IgD-negative memory B cell (primary cell): ENCODE data around the gene PSKH1. TPM values are rescaled to one million over a fixed set of nuclear protein-coding genes. Genes with fewer than 3 reads are reported as not detected.

Experiments used
- H3K27ac Mint-ChIP-seq, 3 donors: one replicate each; pipeline ENCODE4 v1.8.0; 2020 to 2022; ENCODE audit warnings: mild to moderate bottlenecking in 3 of 3, mixed read lengths in 3 of 3, moderate library complexity in 1 of 3
- H3K27me3 Mint-ChIP-seq: one replicate; pipeline ENCODE4 v1.8.0; 2021; ENCODE audit warnings: mixed read lengths
- H3K36me3 Mint-ChIP-seq: one replicate; pipeline ENCODE4 v1.8.0; 2020; ENCODE audit warnings: mild to moderate bottlenecking, mixed read lengths
- H3K4me1 Mint-ChIP-seq, 3 donors: one replicate each; pipeline ENCODE4 v1.8.0; 2020 to 2022; ENCODE audit warnings: mixed read lengths in 3 of 3, mild to moderate bottlenecking in 1 of 3
- H3K4me3 Mint-ChIP-seq, 4 donors: one replicate each; pipeline ENCODE4 v1.8.0; 2020 to 2022; ENCODE audit warnings: mild to moderate bottlenecking in 4 of 4, mixed read lengths in 4 of 4, moderate library complexity in 3 of 4
- H3K9me3 Mint-ChIP-seq, 3 donors: one replicate each; pipeline ENCODE4 v1.8.0; 2020 to 2021; ENCODE audit warnings: mixed read lengths in 3 of 3, mild to moderate bottlenecking in 1 of 3
- polyA plus RNA-seq: library from polyadenylated mRNA; unstranded; fragments of 300-500 nt; fragmentation: Illumina TruSeq; gene quantifications from one replicate; pipeline ENCODE4 v1.2.3, GENCODE V29; 2021

PSKH1 gene
- polyA plus RNA-seq, result 22.4 TPM

DNA sequence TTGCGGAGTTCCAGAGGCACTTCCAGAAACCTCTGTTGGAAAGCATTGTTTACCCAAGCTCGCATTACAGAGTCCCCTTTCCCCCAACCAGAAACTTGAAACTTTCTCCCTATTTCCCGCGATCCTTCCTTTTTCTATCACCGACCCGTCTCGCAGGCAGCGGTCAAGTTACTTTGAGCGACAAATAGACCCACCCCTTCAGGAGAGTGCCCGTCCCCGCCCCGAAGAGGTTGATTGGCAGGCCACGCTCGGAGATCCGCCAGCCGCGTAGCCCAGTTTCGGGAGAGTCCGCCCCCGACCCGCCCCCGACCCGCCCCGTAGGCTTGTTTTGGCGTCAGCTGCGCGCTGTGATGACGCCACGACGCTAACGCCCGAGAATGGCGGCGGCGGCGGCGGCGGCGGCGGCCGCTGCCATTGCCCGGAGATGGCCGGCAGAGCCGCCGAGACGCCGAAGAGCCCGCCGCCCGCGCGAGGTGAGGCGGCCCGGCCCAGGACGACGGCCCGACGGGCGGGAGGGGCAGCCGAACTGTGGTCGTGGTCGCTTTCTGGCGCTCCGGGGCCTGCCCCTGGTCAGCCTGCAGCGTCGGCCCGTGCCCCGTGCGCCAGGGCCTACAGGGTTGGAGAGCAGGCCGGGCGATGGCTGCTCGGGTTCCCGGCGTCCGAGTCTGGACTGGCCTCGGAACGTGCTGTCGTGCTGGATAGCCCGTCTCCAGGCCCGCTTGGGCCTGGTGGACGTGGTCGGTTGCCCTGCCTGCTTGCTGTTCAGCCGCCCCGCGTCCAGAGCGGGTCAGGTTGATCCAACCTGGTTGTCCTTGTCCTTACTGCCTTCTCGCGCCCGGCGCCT is at the start of gene PSKH1:
Gene PSKH1 (plus strand): TSS at position 356 of the 844 bp plus-strand sequence. CDS start 15,496 bp downstream, outside the sequence.
- H3K9me3 Mint-ChIP-seq, result no peaks in the 10 kb centered on the region
- H3K36me3 Mint-ChIP-seq, result no peaks in the 10 kb centered on the region
- peaks cover 11 to 31% (median 15%) of the 10 kb centered on the region in 3 donors for H3K4me1 Mint-ChIP-seq
- no peaks in the 10 kb centered on the region for H3K27me3 Mint-ChIP-seq
- H3K27ac Mint-ChIP-seq, result peak within 1 kb of the TSS; percentile 82 to 97 (median 88)
- peak within 1 kb of the TSS; percentile 92 to 98 (median 96) for H3K4me3 Mint-ChIP-seq

DNA sequence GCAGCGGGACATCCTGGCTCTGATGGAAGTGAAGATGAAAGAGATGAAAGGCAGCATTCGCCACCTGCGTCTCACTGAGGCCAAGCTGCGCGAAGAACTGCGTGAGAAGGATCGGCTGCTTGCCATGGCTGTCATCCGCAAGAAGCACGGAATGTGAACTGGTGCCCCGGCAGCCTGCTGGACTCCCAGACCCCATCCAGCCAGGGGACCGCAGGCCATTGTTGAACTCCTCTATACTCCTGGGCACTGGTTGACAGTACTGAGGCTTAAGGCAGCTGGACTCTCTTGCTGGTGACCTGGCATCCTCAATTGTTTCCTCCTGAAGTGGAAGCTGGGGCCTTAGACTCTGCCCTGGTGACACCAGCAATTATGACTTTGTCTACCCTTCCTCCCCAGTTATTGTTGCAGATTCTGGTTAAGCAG is 49.7 kb upstream of the PSKH1 start:
- peak overlapping the region; percentile 92 to 96 (median 96) for H3K4me3 Mint-ChIP-seq
- H3K9me3 Mint-ChIP-seq, result no peaks in the 10 kb centered on the region
- peaks cover 23 to 37% (median 32%) of the 10 kb centered on the region in 3 donors for H3K4me1 Mint-ChIP-seq
- no peaks in the 10 kb centered on the region for H3K27me3 Mint-ChIP-seq
- H3K36me3 Mint-ChIP-seq, result no peaks in the 10 kb centered on the region
- H3K27ac Mint-ChIP-seq, result peak overlapping the region; percentile 92 to 97 (median 95)

DNA sequence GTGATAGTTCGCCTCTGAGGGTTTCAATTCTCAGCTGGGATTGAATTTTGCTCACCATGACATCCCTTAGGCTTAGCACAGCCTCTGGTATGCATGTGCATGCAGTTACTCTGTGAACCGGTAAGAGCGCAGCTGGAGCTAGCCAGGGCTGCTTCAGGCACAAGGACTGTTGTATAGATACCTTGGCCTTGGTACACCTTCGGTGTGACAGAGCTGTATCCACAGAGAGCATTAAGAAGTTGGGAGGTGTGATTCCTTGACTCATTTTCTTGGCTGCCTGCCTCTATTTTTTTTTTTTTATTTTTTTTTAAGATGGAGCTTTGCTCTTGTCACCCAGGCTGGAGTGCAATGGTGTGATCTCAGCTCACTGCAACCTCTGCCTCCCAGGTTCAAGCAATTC is 48.6 kb upstream of the PSKH1 start:
- Mint-ChIP-seq H3K36me3 (no peaks in the 10 kb centered on the region), H3K4me3 (peak overlapping the region in 3 of 4 donors; percentile 34 to 96 (median 51)), H3K27me3 (no peaks in the 10 kb centered on the region), H3K4me1 (peaks cover 27 to 41% (median 32%) of the 10 kb centered on the region in 3 donors), H3K27ac (peak overlapping the region in 2 of 3 donors; percentile 50 to 54), H3K9me3 (no peaks in the 10 kb centered on the region)

DNA sequence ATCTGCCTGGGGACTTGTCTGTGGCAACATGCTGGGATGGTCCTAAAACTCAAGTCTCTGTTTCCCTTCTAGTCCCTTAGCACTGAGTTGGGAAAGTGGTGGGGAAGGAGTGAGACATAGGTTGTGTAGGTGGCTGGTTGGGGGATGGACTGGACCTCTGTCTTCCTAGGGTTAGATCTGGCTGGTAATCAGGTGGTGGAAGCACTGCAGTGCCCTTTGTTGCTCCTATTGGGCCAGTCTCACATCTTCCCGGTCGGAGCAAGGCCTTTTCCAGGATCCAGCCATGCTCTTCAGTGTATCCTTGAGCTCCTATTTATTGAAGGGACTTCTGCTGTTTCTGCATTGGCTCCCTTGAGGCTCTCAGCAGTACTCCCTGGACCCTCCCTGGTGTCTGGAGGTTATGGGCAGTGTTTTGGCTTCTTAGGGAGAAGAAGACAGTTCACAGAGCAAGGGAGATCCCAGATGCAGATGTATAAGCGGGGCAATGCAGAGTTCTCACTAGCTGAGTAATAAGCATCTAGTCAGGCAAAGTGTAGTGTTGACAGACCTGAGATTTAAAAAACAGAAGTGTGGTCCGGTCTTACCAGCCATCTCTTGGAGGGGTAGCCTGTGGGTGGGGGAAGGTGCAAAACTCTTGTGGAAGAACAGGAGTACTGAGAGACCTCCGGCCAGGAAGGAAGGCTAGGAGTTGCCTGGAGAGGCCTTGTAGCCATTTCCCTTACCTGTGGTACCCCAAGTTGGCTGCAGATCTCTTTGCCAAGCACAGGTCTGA is 47.6 kb upstream of the PSKH1 start:
- no peaks in the 10 kb centered on the region for H3K9me3 Mint-ChIP-seq
- H3K36me3 Mint-ChIP-seq, result no peaks in the 10 kb centered on the region
- no peaks in the 10 kb centered on the region for H3K27me3 Mint-ChIP-seq
- peaks cover 30 to 40% (median 32%) of the 10 kb centered on the region in 3 donors for H3K4me1 Mint-ChIP-seq
- peak overlapping the region; percentile 83 to 90 (median 89) for H3K27ac Mint-ChIP-seq
- H3K4me3 Mint-ChIP-seq, result peak overlapping the region; percentile 84 to 96 (median 91)

DNA sequence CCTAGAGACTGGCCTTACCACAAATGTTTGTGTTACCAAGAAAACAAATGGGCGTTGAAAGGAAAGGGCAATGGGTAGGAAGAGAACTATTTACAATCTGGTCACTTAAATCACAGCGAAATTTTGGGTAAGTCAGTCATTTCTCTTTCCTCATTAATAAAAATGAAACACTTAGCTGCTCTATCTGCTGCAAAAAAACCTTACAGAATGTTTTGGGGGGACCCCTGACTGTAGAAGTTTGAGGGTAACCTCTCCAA is 47.1 kb upstream of the PSKH1 start:
- H3K36me3 Mint-ChIP-seq, result no peaks in the 10 kb centered on the region
- H3K27me3 Mint-ChIP-seq, result no peaks in the 10 kb centered on the region
- peak overlapping the region; percentile 83 to 90 (median 89) for H3K27ac Mint-ChIP-seq
- H3K4me1 Mint-ChIP-seq, result peaks cover 30 to 40% (median 32%) of the 10 kb centered on the region in 3 donors
- H3K9me3 Mint-ChIP-seq, result no peaks in the 10 kb centered on the region
- peak overlapping the region; percentile 84 to 96 (median 91) for H3K4me3 Mint-ChIP-seq

DNA sequence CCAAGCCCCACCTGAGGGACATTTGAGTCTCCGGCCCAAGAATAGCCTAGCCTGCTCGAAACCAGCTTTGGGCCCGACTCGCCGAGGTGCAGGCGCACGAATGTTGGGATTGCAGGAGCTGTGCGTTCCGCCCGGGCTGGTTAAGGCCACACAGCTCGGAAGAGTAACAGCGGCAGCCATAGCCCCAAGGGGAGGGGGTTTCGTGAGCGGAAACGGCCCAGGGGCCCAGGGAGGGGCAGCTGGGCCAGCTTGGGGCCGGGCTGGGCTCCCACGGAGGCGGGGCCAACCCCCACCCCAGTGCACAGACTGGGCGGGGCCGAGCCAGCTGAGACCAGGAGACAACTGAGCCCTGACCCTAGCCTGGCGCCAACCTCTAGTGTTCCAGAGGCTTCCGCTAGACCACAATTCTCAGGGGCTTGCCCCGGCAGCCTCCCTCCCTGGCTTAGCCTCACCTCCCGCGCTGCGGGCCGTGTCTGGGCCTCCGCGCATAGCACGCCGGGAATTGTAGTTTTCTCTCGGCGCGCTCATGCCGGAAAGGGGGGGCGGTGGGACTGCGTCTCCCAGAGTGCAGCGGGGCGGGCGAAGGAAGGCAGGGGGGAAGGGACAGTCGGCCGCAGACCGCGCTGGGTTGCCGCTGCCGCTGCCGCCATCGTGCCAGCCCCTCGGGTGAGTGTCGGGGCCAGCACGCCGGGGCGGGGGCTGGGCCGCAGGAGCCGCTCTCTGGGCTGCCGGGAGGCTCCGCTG is 46.6 kb upstream of the PSKH1 start, which contains the start of gene NUTF2:
Gene NUTF2 (plus strand): TSS at position 614 of the 744 bp plus-strand sequence. CDS start 18,198 bp downstream, outside the sequence.
- peaks cover 28 to 38% (median 30%) of the 10 kb centered on the region in 3 donors for H3K4me1 Mint-ChIP-seq
- peak within 1 kb of the TSS; percentile 83 to 90 (median 89) for H3K27ac Mint-ChIP-seq
- peak within 1 kb of the TSS; percentile 84 to 96 (median 94) for H3K4me3 Mint-ChIP-seq
- H3K9me3 Mint-ChIP-seq, result no peaks in the 10 kb centered on the region
- no peaks in the 10 kb centered on the region for H3K36me3 Mint-ChIP-seq
- no peaks in the 10 kb centered on the region for H3K27me3 Mint-ChIP-seq

DNA sequence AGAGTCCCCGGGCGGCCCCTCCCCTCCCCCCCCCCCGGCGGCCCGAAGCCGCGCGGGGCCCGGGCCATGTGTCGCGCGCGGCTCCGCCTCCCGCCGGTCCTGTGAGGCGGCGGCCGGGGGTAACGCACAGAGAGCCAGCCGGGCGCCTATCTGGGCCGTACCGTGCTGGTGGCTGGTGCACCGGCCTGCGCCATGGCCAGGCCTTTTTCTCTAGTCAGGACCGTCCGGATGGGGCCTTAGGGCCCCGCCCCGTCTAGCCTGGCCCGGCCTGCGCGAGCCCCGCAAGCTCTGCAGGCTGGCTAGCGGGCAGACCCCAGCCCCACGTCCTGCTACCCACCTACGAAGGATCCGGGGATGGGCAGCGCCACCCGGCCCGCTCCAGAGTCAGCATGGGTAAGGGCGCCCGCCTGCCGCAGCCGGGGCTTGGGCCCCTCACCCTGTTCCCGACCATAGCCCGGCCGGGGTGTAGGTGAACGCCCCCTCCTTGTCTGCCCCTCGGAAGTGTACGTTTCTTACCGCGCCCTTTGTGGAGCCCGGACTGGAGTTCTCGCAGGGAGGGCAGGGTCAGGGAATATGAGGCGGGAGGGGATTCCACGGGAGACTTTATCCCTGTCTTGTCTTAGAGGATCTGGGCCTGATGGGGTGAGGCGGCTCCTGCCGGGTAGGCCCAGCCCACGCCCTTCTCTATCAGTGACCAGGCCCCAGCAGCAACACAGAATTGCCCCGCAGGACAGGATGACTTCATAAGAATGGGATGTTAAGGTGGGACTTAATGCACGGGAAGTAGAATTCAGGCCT is 45.8 kb upstream of the PSKH1 start, which contains the start of gene CENPT:
Gene CENPT (minus strand): TSS at position 630 of the 798 bp plus-strand sequence. CDS start 13,834 bp downstream, outside the sequence.
- Mint-ChIP-seq H3K4me1 (peaks cover 25 to 35% (median 25%) of the 10 kb centered on the region in 3 donors), H3K36me3 (no peaks in the 10 kb centered on the region), H3K27ac (peak within 1 kb of the TSS in 2 of 3 donors; percentile 78 to 89), H3K27me3 (no peaks in the 10 kb centered on the region), H3K4me3 (peak within 1 kb of the TSS; percentile 84 to 96 (median 94)), H3K9me3 (no peaks in the 10 kb centered on the region)

DNA sequence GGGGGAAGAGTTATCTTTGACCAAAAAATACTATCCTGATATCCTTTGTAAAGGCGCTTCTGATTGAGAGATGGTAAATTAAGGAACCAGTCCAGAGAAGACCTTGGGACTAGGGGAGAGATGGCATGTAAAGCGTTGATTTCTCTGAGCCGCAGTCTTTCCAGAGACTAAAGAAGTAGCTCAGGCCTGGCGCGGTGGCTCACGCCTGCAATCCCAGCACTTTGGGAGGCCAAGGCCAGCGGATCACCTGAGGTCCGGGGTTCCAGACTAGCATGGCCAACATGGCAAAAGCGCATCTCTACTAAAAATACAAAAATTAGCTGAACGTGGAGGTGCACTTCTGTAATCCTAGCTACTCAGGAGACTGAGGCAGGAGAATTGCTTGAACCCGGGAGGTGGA is 44.9 kb upstream of the PSKH1 start:
- Mint-ChIP-seq H3K4me1 (peaks cover 19 to 34% (median 24%) of the 10 kb centered on the region in 3 donors), H3K4me3 (peak overlapping the region; percentile 80 to 96 (median 94)), H3K27me3 (no peaks in the 10 kb centered on the region), H3K36me3 (no peaks in the 10 kb centered on the region), H3K9me3 (no peaks in the 10 kb centered on the region), H3K27ac (peak overlapping the region in 2 of 3 donors; percentile 39 to 89)

DNA sequence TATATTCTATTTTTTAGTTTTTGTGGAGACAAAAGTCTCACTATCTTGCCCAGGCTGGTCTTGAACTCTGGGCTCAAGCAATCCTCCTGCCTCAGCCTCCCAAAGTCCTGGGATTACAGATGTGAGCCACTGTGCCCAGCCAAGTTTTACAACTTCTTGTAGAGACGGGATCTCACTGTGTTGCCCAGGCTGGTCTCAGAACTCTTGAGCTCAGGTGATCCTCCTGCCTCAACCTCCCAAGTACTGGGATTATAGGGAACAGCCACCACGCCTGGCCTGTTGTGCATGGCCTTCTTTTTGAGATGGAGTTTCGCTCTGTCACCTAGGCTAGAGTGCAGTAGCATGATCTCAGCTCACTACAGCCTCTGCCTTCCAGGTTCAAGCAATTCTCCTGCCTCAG is 39.4 kb upstream of the PSKH1 start:
- Mint-ChIP-seq H3K27ac (no peak overlapping the region), H3K4me3 (no peak overlapping the region), H3K4me1 (peaks cover 19 to 22% (median 22%) of the 10 kb centered on the region in 3 donors), H3K36me3 (no peaks in the 10 kb centered on the region), H3K27me3 (no peaks in the 10 kb centered on the region), H3K9me3 (no peaks in the 10 kb centered on the region)

DNA sequence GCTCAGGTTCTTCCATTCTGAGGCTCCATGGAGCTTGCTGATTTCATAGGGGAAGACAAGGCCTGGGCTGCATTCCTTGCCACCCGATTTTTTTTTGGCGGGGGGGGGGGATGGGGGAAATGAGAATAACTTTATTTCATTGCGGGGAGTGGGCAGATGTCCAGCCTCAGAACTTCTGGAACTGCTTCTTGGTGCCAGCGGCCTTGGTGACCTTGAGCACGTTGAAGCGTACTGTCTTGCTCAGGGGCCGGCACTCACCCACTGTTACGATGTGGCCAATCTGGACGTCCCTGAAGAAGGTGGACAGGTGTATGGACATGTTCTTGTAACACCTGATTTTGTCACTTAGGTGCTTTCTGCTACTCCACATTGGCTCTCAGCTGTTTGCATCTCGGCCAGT is 37.3 kb upstream of the PSKH1 start:
- no peak overlapping the region for H3K27ac Mint-ChIP-seq
- H3K4me1 Mint-ChIP-seq, result peaks cover 15 to 19% (median 18%) of the 10 kb centered on the region in 3 donors
- H3K4me3 Mint-ChIP-seq, result no peak overlapping the region
- no peaks in the 10 kb centered on the region for H3K36me3 Mint-ChIP-seq
- no peaks in the 10 kb centered on the region for H3K27me3 Mint-ChIP-seq
- no peaks in the 10 kb centered on the region for H3K9me3 Mint-ChIP-seq

DNA sequence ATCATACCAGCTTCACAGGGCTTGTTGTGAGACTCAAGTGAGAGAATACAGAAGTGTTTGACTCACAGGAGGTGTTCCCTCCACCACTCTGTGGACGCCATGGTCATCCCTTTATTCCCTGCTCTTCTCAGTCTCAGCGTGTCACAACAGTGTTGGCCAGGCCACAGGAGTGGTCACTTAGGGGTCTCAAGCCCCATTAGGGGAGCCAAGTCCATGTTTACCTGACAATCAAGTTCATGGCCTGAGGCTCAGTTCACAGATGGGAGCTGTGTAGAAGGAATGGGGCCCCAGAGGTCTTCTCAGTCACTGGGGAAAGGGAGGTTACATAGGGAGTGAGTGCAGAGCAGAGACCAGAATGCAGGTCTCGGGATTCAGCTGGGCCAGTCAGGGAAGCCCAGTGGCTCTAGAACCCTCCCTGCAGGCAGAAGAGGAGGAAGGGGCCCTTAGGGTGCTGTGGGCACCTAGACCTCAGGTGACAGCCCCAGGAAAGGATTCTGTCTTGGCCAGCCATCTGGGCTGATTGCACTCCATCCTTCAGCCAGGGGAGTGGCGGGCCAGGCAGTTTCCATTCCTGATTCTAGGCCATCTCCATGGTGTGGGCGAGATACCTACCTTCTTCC is 36.0 kb upstream of the PSKH1 start:
- Mint-ChIP-seq H3K27me3 (no peaks in the 10 kb centered on the region), H3K9me3 (no peaks in the 10 kb centered on the region), H3K36me3 (no peaks in the 10 kb centered on the region), H3K4me1 (peaks cover 20 to 26% (median 21%) of the 10 kb centered on the region in 3 donors), H3K4me3 (peak overlapping the region in 1 of 4 donors; percentile 49), H3K27ac (peak overlapping the region in 2 of 3 donors; percentile 10 to 76)

DNA sequence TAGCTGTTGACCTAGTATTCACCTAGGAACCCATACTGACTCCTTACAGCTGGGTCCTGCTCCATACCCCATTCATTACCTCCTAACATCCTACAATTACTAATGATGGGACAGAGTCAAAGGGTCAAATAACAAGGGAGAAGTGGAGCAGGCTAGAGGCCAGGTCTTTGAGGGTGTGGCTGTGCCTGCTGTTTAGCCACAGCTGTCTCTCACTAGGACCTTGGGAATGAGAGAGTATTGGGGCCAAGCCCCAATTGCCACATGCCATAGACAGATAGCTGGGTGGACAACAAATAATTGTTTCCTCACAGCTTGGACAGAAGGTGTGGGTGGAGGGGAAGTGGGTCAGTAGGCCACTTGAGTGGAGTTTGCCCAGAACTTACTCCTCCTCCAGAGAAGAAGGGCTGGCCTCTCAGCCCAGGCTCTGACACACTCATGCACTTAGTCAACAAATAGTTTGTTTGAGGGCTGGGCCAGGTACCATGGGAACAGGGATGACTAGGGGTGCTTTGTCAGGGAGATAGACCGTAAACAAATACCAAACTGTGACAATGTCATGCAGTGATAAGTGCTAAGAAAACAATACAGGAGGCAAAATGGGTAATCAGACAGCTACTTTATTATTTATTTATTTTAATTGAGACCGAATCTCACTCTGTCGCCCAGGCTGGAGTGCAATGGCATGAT is 35.4 kb upstream of the PSKH1 start:
- H3K4me1 Mint-ChIP-seq, result peaks cover 20 to 26% (median 21%) of the 10 kb centered on the region in 3 donors
- H3K4me3 Mint-ChIP-seq, result no peak overlapping the region
- no peaks in the 10 kb centered on the region for H3K9me3 Mint-ChIP-seq
- no peaks in the 10 kb centered on the region for H3K36me3 Mint-ChIP-seq
- H3K27ac Mint-ChIP-seq, result peak overlapping the region in 1 of 3 donors; percentile 76
- H3K27me3 Mint-ChIP-seq, result no peaks in the 10 kb centered on the region

DNA sequence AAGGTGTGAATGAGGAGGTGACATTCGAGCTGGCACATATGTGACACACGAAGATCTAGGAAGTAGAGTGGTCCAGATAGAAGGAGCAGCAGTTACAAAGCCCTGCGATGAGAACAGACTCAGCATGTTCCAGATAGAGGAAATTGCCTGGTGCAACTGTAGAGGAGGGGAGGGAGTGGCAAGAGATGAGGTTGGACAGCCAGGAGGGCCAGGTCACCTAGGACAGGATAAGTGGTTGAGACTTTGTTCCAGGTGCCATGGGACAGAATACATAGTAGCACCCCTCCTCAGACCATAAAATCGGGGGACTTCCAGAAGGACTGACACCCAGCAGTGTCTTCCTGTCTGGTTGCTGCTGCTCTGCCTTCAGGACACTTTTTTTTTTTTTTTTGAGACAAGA is 34.6 kb upstream of the PSKH1 start:
- no peak overlapping the region for H3K4me3 Mint-ChIP-seq
- H3K27me3 Mint-ChIP-seq, result no peaks in the 10 kb centered on the region
- no peaks in the 10 kb centered on the region for H3K36me3 Mint-ChIP-seq
- peaks cover 20 to 26% (median 21%) of the 10 kb centered on the region in 3 donors for H3K4me1 Mint-ChIP-seq
- H3K9me3 Mint-ChIP-seq, result no peaks in the 10 kb centered on the region
- peak overlapping the region in 2 of 3 donors; percentile 17 to 67 for H3K27ac Mint-ChIP-seq
